HCT116 (cell line): ENCODE data around the gene GRID2. TPM values are rescaled to one million over a fixed set of nuclear protein-coding genes. Genes with fewer than 3 reads are reported as not detected.

Experiments used
- ATAC-seq: fragments of 200-7000 bp; cut with Tn5 transposase; 2 replicates; pipeline ENCODE4 v1.9.1; 2020; ENCODE audit warnings: mild to moderate bottlenecking, moderate library complexity
- BruUV-seq: library from RNA; stranded (reverse); fragments of 400-500 nt; replicated peaks from 2 replicates; lab custom pipeline; 2021; lab: Mats Ljungman, UMichigan
- CTCF ChIA-PET: fragments of 300-600 bp; sonication (Branson Sonifier 250); formaldehyde crosslinking; loops from one replicate; lab custom pipeline; 2021; ENCODE audit warnings: antibody characterized with exemption; lab: Charles Lee
- POLR2A ChIA-PET: fragments of 300-600, 350-600 bp; sonication (Branson Sonifier 250); formaldehyde crosslinking; loops from one replicate; lab custom pipeline; 2021; ENCODE audit warnings: antibody characterized with exemption; lab: Charles Lee
- RAD21 ChIA-PET, 2 experiments: fragments of 300-600 bp; sonication (Branson Sonifier 250); formaldehyde crosslinking; loops; one replicate each; lab custom pipeline; 2023; ENCODE audit warnings: low total read pairs in 2 of 2; ENCODE audit not compliant: uncharacterized antibody in 2 of 2, unreplicated experiment in 2 of 2, low non-redundant PET in 1 of 2; lab: Charles Lee
- DNase-seq: peaks from one replicate; pipeline ENCODE4 v3.0.0-alpha.2; 2010; ENCODE audit warnings: low read depth, low spot score
- H2AFZ ChIP-seq: fragments of 200-600 bp; shearing (Covaris generic), sonication (generic); 2 replicates; pipeline ENCODE4 v1.6.1; 2017; ENCODE audit warnings: low read depth, mixed run types, mixed read lengths, antibody characterized with exemption, low read length; ENCODE audit not compliant: poor library complexity, severe bottlenecking
- H3K27ac ChIP-seq: 2 replicates; pipeline ENCODE4 v1.5.1; 2012; ENCODE audit warnings: low read depth, low read length
- H3K27me3 ChIP-seq: fragments of 200-600 bp; sonication (generic); 2 replicates; pipeline ENCODE4 v1.6.1; 2016; ENCODE audit warnings: mixed run types, low read length, mixed read lengths; ENCODE audit not compliant: insufficient read depth
- H3K36me3 ChIP-seq, 2 experiments: fragments of 200-500 bp in 1 of 2; fragments of 200-600 bp in 1 of 2; sonication (Bioruptor generic) in 1 of 2; sonication (generic) in 1 of 2; 2 replicates each; pipeline versions ENCODE4 v1.5.1 to v1.6.1; 2014 to 2016; ENCODE audit warnings: low read length in 2 of 2, inconsistent platforms in 1 of 2, mixed read lengths in 1 of 2, mixed run types in 1 of 2; ENCODE audit not compliant: insufficient read depth in 2 of 2, control insufficient read depth in 1 of 2
- H3K4me1 ChIP-seq, 2 experiments: fragments of 200-600 bp in 1 of 2; sonication (generic) in 1 of 2; 2 replicates each; pipeline versions ENCODE4 v1.5.1 to v1.6.1; 2012 to 2017; ENCODE audit warnings: low read length in 2 of 2, inconsistent platforms in 1 of 2, mild to moderate bottlenecking in 1 of 2, mixed read lengths in 1 of 2, mixed run types in 1 of 2, moderate library complexity in 1 of 2; ENCODE audit not compliant: insufficient read depth in 2 of 2, control insufficient read depth in 1 of 2
- H3K4me2 ChIP-seq: fragments of 200-600 bp; sonication (generic); 2 replicates; pipeline ENCODE4 v1.6.1; 2017; ENCODE audit warnings: mixed run types, low read length, mixed read lengths
- H3K4me3 ChIP-seq, 2 experiments: fragments of 200-600 bp in 1 of 2; sonication (generic) in 1 of 2; replicated peaks in 1 of 2; 2 replicates each; pipeline ENCODE4 v1.5.1; 2011 to 2016; ENCODE audit warnings: low read length in 2 of 2, control low read depth in 1 of 2, low read depth in 1 of 2, mild to moderate bottlenecking in 1 of 2, mixed read lengths in 1 of 2, mixed run types in 1 of 2
- H3K79me2 ChIP-seq: fragments of 200-600 bp; sonication (generic); 2 replicates; pipeline ENCODE4 v1.6.1; 2017; ENCODE audit warnings: mild to moderate bottlenecking, mixed run types, low read length, moderate library complexity, mixed read lengths; ENCODE audit not compliant: insufficient read depth
- H3K9ac ChIP-seq: fragments of 200-600 bp; sonication (generic); 2 replicates; pipeline ENCODE4 v1.6.1; 2016; ENCODE audit warnings: low read length, mixed read lengths
- H3K9me2 ChIP-seq: fragments of 200-600 bp; sonication (generic), shearing (Covaris generic); 2 replicates; pipeline ENCODE4 v1.6.1; 2017; ENCODE audit warnings: mixed run types, mild to moderate bottlenecking, moderate library complexity; ENCODE audit not compliant: insufficient read depth
- H3K9me3 ChIP-seq, 2 experiments: fragments of 200-500 bp in 1 of 2; fragments of 200-600 bp in 1 of 2; sonication (Bioruptor generic) in 1 of 2; sonication (generic) in 1 of 2; 2 replicates each; pipeline ENCODE4 v1.6.1; 2014 to 2017; ENCODE audit warnings: low read length in 2 of 2, mixed read lengths in 2 of 2, inconsistent platforms in 1 of 2, low read depth in 1 of 2, mild to moderate bottlenecking in 1 of 2, mixed run types in 1 of 2, moderate library complexity in 1 of 2; ENCODE audit not compliant: control insufficient read depth in 1 of 2, insufficient read depth in 1 of 2
- H4K20me1 ChIP-seq: fragments of 200-600 bp; sonication (generic), shearing (Covaris generic); 2 replicates; pipeline ENCODE4 v1.6.1; 2017; ENCODE audit warnings: mixed run types, mild to moderate bottlenecking, moderate library complexity; ENCODE audit not compliant: insufficient read depth
- EGR1 ChIP-seq: IDR thresholded peaks from 2 replicates; pipeline ENCODE4 v1.6.1; 2012; ENCODE audit warnings: low read depth
- ELF1 ChIP-seq: IDR thresholded peaks from 2 replicates; pipeline ENCODE4 v1.6.1; 2012; ENCODE audit warnings: low read depth, borderline replicate concordance
- EZH2phosphoT487 ChIP-seq: fragments of 200-600 bp; IDR thresholded peaks from 2 replicates; pipeline ENCODE4 v1.6.1; 2018; ENCODE audit warnings: antibody characterized with exemption, borderline replicate concordance
- JUND ChIP-seq: IDR thresholded peaks from 2 replicates; pipeline ENCODE4 v1.6.1; 2012
- POLR2A ChIP-seq: IDR thresholded peaks from 2 replicates; pipeline ENCODE4 v1.7.0; 2011; ENCODE audit warnings: borderline replicate concordance; ENCODE audit not compliant: insufficient read depth, insufficient read length; ENCODE audit errors: extremely low read depth
- POLR2AphosphoS5 ChIP-seq: IDR thresholded peaks from 2 replicates; pipeline ENCODE4 v1.6.1; 2011; ENCODE audit warnings: mild to moderate bottlenecking, low read depth, low read length, moderate library complexity
- RAD21 ChIP-seq: IDR thresholded peaks from 2 replicates; pipeline ENCODE4 v1.6.1; 2012; ENCODE audit warnings: low read depth, mild to moderate bottlenecking
- SIN3A ChIP-seq: IDR thresholded peaks from 2 replicates; pipeline ENCODE4 v1.6.1; 2012; ENCODE audit warnings: low read depth
- SP1 ChIP-seq: IDR thresholded peaks from 2 replicates; pipeline ENCODE4 v1.6.1; 2012; ENCODE audit warnings: low read depth
- SRF ChIP-seq: IDR thresholded peaks from 2 replicates; pipeline ENCODE4 v1.6.1; 2012; ENCODE audit warnings: low read depth
- YY1 ChIP-seq: IDR thresholded peaks from 2 replicates; pipeline ENCODE4 v1.6.1; 2011; ENCODE audit warnings: low read length, low read depth, moderate library complexity, mild to moderate bottlenecking; ENCODE audit not compliant: insufficient replicate concordance; ENCODE audit errors: extremely low read depth
- ZFX ChIP-seq: fragments of 450-650 bp; IDR thresholded peaks from 2 replicates; pipeline ENCODE4 v1.6.1; 2017
- ZNF274 ChIP-seq: fragments of 200-500 bp; sonication (Bioruptor generic); IDR thresholded peaks from 2 replicates; pipeline ENCODE4 v1.6.1; 2014; ENCODE audit warnings: mild to moderate bottlenecking, low read depth, low read length, inconsistent platforms
- intact Hi-C: fragments of 100-400 bp; cut with micrococcal nuclease; formaldehyde crosslinking; loops from 2 replicates; pipeline ENCODE4 v1.10.0; 2022
- total RNA-seq: library from RNA; stranded (reverse); gene quantifications from one replicate; pipeline ENCODE4 v1.2.1, GENCODE V29; 2021; ENCODE audit not compliant: unreplicated experiment
- TF ChIP-seq, protein P1 (sequence below): IDR thresholded peaks from 2 replicates; pipeline ENCODE4 v1.6.1; 2012; ENCODE audit warnings: low read depth
- TF ChIP-seq, protein P2 (sequence below): IDR thresholded peaks from 2 replicates; pipeline ENCODE4 v1.6.1; 2012
- TF ChIP-seq, protein P3 (sequence below): IDR thresholded peaks from 2 replicates; pipeline ENCODE4 v1.6.1; 2012

Gene GRID2
- total RNA-seq, 1 experiment from 2014 or later, result not detected

DNA sequence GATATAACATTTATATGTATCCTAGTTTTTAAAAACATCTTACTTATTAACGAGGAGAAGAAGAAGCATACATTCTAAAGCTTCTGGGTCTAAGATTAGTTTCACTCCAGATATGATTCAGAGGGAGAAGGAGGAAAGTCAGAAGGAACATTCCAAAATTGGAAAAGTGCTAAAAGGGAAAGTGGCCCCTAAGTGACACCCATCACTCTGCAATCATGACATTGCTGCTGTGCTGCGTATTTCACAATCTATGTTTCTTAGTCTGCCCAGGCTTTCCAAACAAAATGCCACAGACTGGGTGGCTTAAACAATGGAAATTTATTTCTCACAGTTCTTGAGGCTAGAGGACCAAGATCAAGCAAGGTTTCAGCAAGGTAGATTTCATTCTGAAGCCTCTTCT is 1452.3 kb downstream of the GRID2 start (continued):
- TF ChIP-seq, protein P1, sequence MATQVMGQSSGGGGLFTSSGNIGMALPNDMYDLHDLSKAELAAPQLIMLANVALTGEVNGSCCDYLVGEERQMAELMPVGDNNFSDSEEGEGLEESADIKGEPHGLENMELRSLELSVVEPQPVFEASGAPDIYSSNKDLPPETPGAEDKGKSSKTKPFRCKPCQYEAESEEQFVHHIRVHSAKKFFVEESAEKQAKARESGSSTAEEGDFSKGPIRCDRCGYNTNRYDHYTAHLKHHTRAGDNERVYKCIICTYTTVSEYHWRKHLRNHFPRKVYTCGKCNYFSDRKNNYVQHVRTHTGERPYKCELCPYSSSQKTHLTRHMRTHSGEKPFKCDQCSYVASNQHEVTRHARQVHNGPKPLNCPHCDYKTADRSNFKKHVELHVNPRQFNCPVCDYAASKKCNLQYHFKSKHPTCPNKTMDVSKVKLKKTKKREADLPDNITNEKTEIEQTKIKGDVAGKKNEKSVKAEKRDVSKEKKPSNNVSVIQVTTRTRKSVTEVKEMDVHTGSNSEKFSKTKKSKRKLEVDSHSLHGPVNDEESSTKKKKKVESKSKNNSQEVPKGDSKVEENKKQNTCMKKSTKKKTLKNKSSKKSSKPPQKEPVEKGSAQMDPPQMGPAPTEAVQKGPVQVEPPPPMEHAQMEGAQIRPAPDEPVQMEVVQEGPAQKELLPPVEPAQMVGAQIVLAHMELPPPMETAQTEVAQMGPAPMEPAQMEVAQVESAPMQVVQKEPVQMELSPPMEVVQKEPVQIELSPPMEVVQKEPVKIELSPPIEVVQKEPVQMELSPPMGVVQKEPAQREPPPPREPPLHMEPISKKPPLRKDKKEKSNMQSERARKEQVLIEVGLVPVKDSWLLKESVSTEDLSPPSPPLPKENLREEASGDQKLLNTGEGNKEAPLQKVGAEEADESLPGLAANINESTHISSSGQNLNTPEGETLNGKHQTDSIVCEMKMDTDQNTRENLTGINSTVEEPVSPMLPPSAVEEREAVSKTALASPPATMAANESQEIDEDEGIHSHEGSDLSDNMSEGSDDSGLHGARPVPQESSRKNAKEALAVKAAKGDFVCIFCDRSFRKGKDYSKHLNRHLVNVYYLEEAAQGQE, result no peak
- TF ChIP-seq SP1 (no peak), ELF1 (no peak)

DNA sequence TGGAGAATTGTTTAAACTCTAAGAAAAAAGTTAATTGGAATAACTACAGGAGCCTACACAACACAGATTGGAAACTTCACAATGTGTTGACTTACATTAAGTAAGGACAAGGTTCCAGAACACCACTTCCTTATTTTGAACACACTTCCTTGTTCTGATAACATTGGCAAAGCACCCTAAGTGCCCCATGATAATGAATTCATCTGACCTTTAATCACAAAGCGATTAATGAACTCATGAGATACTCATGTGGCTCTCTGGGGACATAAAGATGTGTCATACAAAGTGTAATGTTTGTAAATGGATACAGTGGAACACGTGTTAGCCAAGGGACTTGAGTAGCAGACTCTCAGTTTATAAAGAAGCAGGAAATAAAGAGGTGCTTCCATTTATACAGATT is 1455.7 kb downstream of the GRID2 start:
- intact Hi-C loops, result no loop called here
- DNase-seq, result no peak

More for the DNA sequence above, 1455.7 kb downstream of the GRID2 start:
- no peak for ATAC-seq
- Histone ChIP-seq H3K4me2 (no peak overlapping the region), H3K9me3 (no peaks in the 10 kb centered on the region), H3K9me2 (no peaks in the 10 kb centered on the region), H3K4me1 (no peaks in the 10 kb centered on the region), H3K27ac (no peak overlapping the region)
- BruUV-seq, result no TSS peak
- POLR2A ChIA-PET, result no interaction called here
- TF ChIP-seq ZNF274, result no peak
- no peak for TF ChIP-seq EGR1
- TF ChIP-seq, protein P1, result no peak
- no peak for TF ChIP-seq ELF1
- TF ChIP-seq, protein P2, sequence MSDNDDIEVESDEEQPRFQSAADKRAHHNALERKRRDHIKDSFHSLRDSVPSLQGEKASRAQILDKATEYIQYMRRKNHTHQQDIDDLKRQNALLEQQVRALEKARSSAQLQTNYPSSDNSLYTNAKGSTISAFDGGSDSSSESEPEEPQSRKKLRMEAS, result no peak
- TF ChIP-seq RAD21, result no peak
- TF ChIP-seq POLR2AphosphoS5, result no peak
- no peak for TF ChIP-seq SP1
- no peak for TF ChIP-seq ZFX
- TF ChIP-seq YY1, result no peak
- TF ChIP-seq SIN3A, result no peak
- no peak for TF ChIP-seq JUND
- TF ChIP-seq, protein P3, sequence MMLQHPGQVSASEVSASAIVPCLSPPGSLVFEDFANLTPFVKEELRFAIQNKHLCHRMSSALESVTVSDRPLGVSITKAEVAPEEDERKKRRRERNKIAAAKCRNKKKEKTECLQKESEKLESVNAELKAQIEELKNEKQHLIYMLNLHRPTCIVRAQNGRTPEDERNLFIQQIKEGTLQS, result no peak
- no peak for TF ChIP-seq POLR2A
- no peak for TF ChIP-seq SRF
- TF ChIP-seq EZH2phosphoT487, result no peak
- TF ChIP-seq, all 23 proteins: peak for 0
- Histone ChIP-seq H3K9ac (no peak overlapping the region), H3K36me3 (no peaks in the 10 kb centered on the region), H4K20me1 (no peaks in the 10 kb centered on the region), H3K27me3 (no peaks in the 10 kb centered on the region), H3K79me2 (no peaks in the 10 kb centered on the region), H2AFZ (peak overlapping the region; percentile 13), H3K4me3 (no peak overlapping the region)
- ChIA-PET RAD21 (no interaction called here), CTCF (no interaction called here)
